Umbilical cord (tissue), 2 donors: Measurements from ENCODE around the gene NEIL1. TPM values are rescaled to one million over a fixed set of nuclear protein-coding genes. Genes with fewer than 3 reads are reported as not detected.
"Not testable (repeated sequence)": the region's sequence is repeated elsewhere in the genome, so short reads cannot be mapped to it uniquely, and the experiment has no call there.

ENCODE experiments used
- DNase-seq: peaks from one replicate; pipeline ENCODE4 v3.0.0-alpha.2; 2015; ENCODE audit warnings: low spot score
- total RNA-seq: library from RNA; depleted of rRNA; stranded (reverse); fragments of >200 nt; gene quantifications from one replicate; pipeline ENCODE4 v1.2.3, GENCODE V29; 2014; ENCODE audit warnings: low replicate concordance; ENCODE audit not compliant: insufficient read depth

Gene NEIL1
- total RNA-seq, 1 donor from 2014 or later: 9.4 TPM

- DNase-seq: not testable (repeated sequence)
Measured at GRCh38 chr15:75333654-75334419, 13.0 kb upstream of the NEIL1 start.

- DNase-seq: no peak
Measured at GRCh38 chr15:75335313-75335704, 11.5 kb upstream of the NEIL1 start.

- peak; percentile 97 for DNase-seq
Measured at GRCh38 chr15:75335705-75336355, 11.0 kb upstream of the NEIL1 start, which contains the start of gene COMMD4. COMMD4 (plus strand) TSS chr15:75336063; CDS start chr15:75336090, 27 bp downstream.

GRCh38 chr15:75338661-75339240 is 8.1 kb upstream of the NEIL1 start:
- DNase-seq: no peak

GRCh38 chr15:75339531-75340240 is 7.2 kb upstream of the NEIL1 start:
- DNase-seq: no peak

GRCh38 chr15:75342221-75342620 is 4.6 kb upstream of the NEIL1 start:
- no peak for DNase-seq

- DNase-seq: not testable (repeated sequence)
Measured at GRCh38 chr15:75343953-75344352, 2.9 kb upstream of the NEIL1 start.

GRCh38 chr15:75347222-75348033 is 589 bp downstream of the NEIL1 start:
- peak; percentile 32 for DNase-seq

GRCh38 chr15:75348034-75348561 is 1.3 kb downstream of the NEIL1 start:
- no peak for DNase-seq

- DNase-seq: no peak
Measured at GRCh38 chr15:75348562-75349350, 1.9 kb downstream of the NEIL1 start.

- not testable (repeated sequence) for DNase-seq
Measured at GRCh38 chr15:75349351-75349669, 2.5 kb downstream of the NEIL1 start.

- DNase-seq: no peak
Measured at GRCh38 chr15:75349851-75350588, 3.2 kb downstream of the NEIL1 start.

GRCh38 chr15:75350601-75351361 is 3.9 kb downstream of the NEIL1 start:
- DNase-seq: no peak

GRCh38 chr15:75352186-75353080 is 5.6 kb downstream of the NEIL1 start:
- DNase-seq: no peak

- DNase-seq: no peak
Measured at GRCh38 chr15:75353604-75354003, 6.8 kb downstream of the NEIL1 start.

GRCh38 chr15:75354454-75354853 is 7.6 kb downstream of the NEIL1 start:
- no peak for DNase-seq

- DNase-seq: no peak
Measured at GRCh38 chr15:75355369-75355768, 8.5 kb downstream of the NEIL1 start.

- DNase-seq: no peak
Measured at GRCh38 chr15:75356006-75356405, 9.2 kb downstream of the NEIL1 start.
